RWPE2 (cell line): ENCODE data around the gene CIRBP.

Source experiments
- ATAC-seq: fragments of 200-7000 bp; cut with Tn5 transposase; 3 replicates; pipeline ENCODE4 v1.9.1; 2021; ENCODE audit warnings: low read depth
- DNase-seq: peaks from one replicate; pipeline ENCODE4 v3.0.0-alpha.2; 2020; ENCODE audit warnings: low spot score
- H3K27ac ChIP-seq: fragments of 450-650 bp; 2 replicates; pipeline ENCODE4 v1.5.1; 2017; ENCODE audit warnings: mild to moderate bottlenecking; ENCODE audit not compliant: poor library complexity, severe bottlenecking
- H3K27me3 ChIP-seq: fragments of 250-450 bp; sonication (Bioruptor Pico); 2 replicates; pipeline ENCODE4 v1.5.1; 2021; ENCODE audit warnings: mild to moderate bottlenecking, moderate library complexity; ENCODE audit not compliant: insufficient read depth, poor library complexity, severe bottlenecking
- H3K36me3 ChIP-seq: fragments of 250-450 bp; sonication (Bioruptor Pico); 2 replicates; pipeline ENCODE4 v1.5.1; 2020; ENCODE audit warnings: low read depth, mild to moderate bottlenecking, moderate library complexity
- H3K4me1 ChIP-seq: fragments of 250-450 bp; sonication (Bioruptor Pico); 2 replicates; pipeline ENCODE4 v1.5.1; 2021; ENCODE audit warnings: mild to moderate bottlenecking, moderate library complexity; ENCODE audit not compliant: insufficient read depth, poor library complexity, severe bottlenecking
- H3K4me3 ChIP-seq: fragments of 250-450 bp; sonication (Bioruptor Pico); 2 replicates; pipeline ENCODE4 v1.5.1; 2021; ENCODE audit warnings: mild to moderate bottlenecking, moderate library complexity; ENCODE audit not compliant: severe bottlenecking
- H3K9me3 ChIP-seq: fragments of 250-450 bp; sonication (Bioruptor Pico); 2 replicates; pipeline ENCODE4 v1.5.1; 2021; ENCODE audit warnings: mild to moderate bottlenecking, moderate library complexity; ENCODE audit not compliant: severe bottlenecking
- TF ChIP-seq, protein P1 (sequence below): fragments of 450-650 bp; IDR thresholded peaks from one replicate; pipeline ENCODE4 v1.5.1; 2017; ENCODE audit warnings: mild to moderate bottlenecking, moderate library complexity; ENCODE audit not compliant: poor library complexity, severe bottlenecking

Gene CIRBP

DNA sequence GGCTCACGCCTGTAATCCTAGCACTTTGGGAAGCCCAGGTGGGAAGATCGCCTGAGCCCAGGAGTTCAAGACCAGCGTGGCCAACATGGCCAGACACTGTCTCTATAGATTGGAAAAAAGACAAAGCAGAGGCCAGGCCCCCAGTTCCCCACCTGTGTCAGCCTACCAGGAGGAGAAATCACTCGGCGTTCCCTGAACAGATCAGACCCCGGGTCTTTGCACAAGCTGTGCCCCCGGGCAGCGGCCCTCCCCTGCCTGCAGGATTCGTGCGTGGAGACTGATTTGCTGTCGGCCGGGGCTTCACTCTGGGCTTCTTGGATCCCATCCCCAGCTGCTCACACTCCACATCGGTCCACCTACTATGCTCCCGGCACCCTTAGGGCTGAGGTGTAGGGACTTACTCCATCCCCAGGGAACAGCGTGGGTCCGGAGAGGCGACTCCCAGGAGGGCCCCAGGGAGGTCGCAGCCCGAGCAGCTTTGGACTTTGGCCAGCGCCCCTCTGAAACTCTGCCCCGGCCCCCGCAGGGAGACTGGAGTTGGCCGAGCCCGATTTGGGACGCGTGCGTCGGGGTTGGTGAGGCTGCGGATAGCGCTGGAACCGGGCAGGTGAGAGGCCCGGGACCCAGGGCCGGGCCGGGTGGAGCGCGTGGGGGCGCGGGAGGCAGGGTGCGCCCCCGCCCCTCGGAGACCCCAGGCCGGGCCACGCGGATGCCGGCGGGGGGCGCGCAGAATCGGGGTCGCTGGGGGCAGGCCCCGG is 16.0 kb downstream of the CIRBP start:
- Histone ChIP-seq H3K27ac (no peak overlapping the region), H3K9me3 (no peaks in the 10 kb centered on the region), H3K4me1 (no peaks in the 10 kb centered on the region), H3K27me3 (peaks cover 35% of the 10 kb centered on the region), H3K4me3 (no peak overlapping the region), H3K36me3 (no peaks in the 10 kb centered on the region)
- DNase-seq = no peak
- TF ChIP-seq, protein P1, sequence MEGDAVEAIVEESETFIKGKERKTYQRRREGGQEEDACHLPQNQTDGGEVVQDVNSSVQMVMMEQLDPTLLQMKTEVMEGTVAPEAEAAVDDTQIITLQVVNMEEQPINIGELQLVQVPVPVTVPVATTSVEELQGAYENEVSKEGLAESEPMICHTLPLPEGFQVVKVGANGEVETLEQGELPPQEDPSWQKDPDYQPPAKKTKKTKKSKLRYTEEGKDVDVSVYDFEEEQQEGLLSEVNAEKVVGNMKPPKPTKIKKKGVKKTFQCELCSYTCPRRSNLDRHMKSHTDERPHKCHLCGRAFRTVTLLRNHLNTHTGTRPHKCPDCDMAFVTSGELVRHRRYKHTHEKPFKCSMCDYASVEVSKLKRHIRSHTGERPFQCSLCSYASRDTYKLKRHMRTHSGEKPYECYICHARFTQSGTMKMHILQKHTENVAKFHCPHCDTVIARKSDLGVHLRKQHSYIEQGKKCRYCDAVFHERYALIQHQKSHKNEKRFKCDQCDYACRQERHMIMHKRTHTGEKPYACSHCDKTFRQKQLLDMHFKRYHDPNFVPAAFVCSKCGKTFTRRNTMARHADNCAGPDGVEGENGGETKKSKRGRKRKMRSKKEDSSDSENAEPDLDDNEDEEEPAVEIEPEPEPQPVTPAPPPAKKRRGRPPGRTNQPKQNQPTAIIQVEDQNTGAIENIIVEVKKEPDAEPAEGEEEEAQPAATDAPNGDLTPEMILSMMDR = no peak
- ATAC-seq = no peak

DNA sequence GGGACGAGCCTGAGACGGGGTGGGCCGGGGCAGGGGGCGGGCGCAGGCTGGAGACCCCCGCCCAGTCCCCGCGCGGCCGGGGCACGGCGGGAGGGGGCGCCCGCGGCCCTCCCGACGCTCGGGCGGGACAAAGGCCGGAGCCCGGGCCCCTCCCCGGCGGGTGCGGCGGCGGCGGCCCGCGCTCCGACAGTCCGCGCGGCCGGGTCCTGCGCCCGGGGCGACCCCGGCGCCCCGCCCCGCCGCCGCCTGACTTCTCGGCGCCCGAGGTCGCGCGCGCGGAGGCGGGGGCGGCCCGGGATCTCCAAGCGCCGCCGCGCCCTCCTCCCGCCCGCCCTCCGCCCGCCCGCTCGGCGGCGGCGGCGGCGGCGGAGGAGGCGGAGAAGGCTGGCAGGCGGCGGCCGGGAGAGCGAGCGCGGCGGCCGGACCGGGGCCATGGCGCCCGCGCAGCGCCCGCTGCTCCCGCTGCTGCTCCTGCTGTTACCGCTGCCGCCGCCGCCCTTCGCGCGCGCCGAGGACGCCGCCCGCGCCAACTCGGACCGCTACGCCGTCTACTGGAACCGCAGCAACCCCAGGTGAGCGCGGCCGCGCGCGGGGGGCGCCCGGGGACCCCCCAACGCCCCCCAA is 16.7 kb downstream of the CIRBP start, which contains the start of gene EFNA2:
EFNA2 (plus strand) TSS at position 137 of the 624 bp plus-strand sequence; CDS start at position 433, 296 bp downstream.
- H3K9me3 ChIP-seq = no peaks in the 10 kb centered on the region
- H3K4me3 ChIP-seq = peak within 1 kb of the TSS; percentile 24
- ATAC-seq = no peak
- TF ChIP-seq, protein P1 = peak; percentile 16
- H3K27ac ChIP-seq = no peak within 1 kb of the TSS
- DNase-seq = no peak
- H3K36me3 ChIP-seq = no peaks in the 10 kb centered on the region
- H3K4me1 ChIP-seq = no peaks in the 10 kb centered on the region
- H3K27me3 ChIP-seq = peaks cover 35% of the 10 kb centered on the region

DNA sequence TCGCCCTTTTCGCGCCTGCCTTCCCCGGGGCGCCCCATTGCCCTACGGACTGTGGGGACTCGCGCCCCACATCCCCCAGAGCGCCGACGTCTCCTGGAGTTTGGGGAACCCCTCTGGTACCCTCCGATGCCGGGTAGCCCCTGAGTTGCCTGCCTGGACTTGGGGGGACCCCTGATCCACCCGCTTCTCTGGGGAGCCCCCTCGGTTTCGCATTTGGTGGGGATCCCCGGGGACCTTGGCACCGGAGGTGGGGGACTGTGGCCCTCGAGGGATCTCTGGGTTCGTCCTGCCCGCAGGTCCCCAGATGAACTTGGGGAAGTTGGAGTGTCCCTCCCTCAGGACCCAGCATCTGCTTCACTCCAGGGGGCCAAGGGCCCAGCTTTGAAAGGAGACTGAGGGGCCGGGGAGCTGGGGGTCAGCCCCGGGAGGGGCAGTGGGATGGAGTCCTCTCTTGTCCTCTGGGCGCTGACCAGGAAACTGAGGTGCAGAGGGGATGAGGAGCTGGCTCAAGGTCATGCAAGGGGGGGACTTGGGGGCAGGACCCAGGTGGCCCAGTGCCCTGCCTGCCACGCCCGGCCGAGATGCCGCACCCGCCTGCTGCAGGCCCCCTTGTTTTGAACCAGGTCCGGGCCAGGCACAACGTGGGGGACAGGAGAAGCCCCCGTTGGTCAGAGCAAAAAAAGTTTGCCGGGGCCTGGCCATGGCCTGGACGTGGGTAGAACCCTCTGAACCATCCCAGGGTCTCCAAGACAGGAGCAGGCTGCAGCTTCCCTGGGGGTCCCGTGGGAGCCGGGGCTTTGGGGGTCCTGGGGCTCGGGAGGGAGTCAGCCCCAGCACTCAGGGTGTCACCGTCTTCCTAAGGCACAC is 17.6 kb downstream of the CIRBP start:
- Histone ChIP-seq H3K4me1 (no peaks in the 10 kb centered on the region), H3K27me3 (peaks cover 35% of the 10 kb centered on the region), H3K4me3 (peak overlapping the region; percentile 24), H3K9me3 (no peaks in the 10 kb centered on the region), H3K36me3 (no peaks in the 10 kb centered on the region), H3K27ac (no peak overlapping the region)
- DNase-seq = no peak
- TF ChIP-seq, protein P1 = no peak
- ATAC-seq = no peak

DNA sequence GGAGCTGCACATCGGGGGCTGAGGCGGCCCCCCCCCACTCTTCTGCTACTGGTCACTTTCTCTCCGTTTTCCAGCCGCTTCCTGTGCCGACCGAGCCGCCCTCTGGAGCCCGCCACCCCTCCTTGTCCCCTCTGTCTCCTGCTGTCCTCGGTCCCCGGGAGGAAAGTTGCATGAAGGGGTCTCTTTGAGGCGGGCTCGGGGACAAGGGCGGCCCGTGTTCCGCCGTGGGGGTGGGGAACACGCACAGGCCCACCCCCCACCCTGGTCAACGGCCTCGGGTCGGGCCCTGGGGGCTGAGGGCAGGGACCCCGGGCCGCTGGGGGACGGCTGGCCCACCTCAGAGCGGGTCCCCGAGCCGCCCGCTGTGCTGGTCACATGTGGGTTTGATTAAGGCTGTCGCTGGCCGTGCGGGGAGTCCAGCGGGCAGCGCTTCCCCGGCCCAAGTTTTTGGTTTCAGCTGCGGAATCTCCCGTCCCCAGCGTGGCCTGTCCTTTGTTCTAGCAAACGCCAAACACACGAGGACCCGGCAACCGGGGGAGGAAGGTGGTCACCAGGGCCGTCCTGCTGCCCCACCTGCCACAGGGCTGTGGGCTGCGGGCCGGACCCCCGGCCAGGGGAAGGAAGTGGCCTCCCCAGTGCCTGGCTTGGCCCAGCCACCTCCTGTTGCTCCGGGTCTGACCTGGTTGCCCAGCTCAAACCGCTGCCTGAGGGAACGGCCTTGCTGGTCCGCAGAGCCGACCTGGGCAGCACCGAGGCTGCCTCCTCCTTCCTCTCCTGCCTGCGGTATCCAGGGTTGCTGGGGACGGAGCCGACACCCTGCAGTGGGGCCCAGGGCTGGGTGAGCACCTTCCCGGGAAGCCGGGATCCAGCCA is 18.5 kb downstream of the CIRBP start:
- no peaks in the 10 kb centered on the region for H3K9me3 ChIP-seq
- no peak for ATAC-seq
- H3K4me3 ChIP-seq = no peak overlapping the region
- H3K4me1 ChIP-seq = no peaks in the 10 kb centered on the region
- no peak for DNase-seq
- H3K36me3 ChIP-seq = no peaks in the 10 kb centered on the region
- TF ChIP-seq, protein P1 = no peak
- peaks cover 35% of the 10 kb centered on the region for H3K27me3 ChIP-seq
- no peak overlapping the region for H3K27ac ChIP-seq
